HG03442 (cell line): ENCODE measurements around the gene STX3.
A peak's percentile ranks its signal among the peaks of the same experiment; 100 is the strongest.

Experiments used
- ATAC-seq: cut with Tn5 transposase; IDR thresholded peaks from one replicate; pipeline ENCODE4 v1.9.1; 2021; ENCODE audit warnings: mild to moderate bottlenecking, moderate library complexity; ENCODE audit not compliant: unreplicated experiment

Gene STX3

GRCh38 chr11:59754859-59755700 is at the start of gene STX3:
STX3 (plus strand) TSS chr11:59755376; CDS start chr11:59755606, 230 bp downstream.
- peak; percentile 72 for ATAC-seq

GRCh38 chr11:59706518-59707285 is 48.5 kb upstream of the STX3 start:
- no peak for ATAC-seq

GRCh38 chr11:59707371-59707770 is 47.8 kb upstream of the STX3 start:
- no peak for ATAC-seq

GRCh38 chr11:59708537-59708936 is 46.6 kb upstream of the STX3 start:
- no peak for ATAC-seq

GRCh38 chr11:59710136-59710847 is 44.9 kb upstream of the STX3 start:
- ATAC-seq = no peak

- no peak for ATAC-seq
Measured at GRCh38 chr11:59713745-59714144, 41.4 kb upstream of the STX3 start, which contains the start of gene OR10V1. OR10V1 (minus strand) TSS chr11:59713845; CDS start chr11:59713845, 0 bp downstream.

- ATAC-seq = no peak
Measured at GRCh38 chr11:59716051-59716450, 39.1 kb upstream of the STX3 start.

GRCh38 chr11:59719556-59719955 is 35.6 kb upstream of the STX3 start:
- no peak for ATAC-seq

- ATAC-seq = no peak
Measured at GRCh38 chr11:59724066-59724465, 31.1 kb upstream of the STX3 start.

GRCh38 chr11:59727426-59727825 is 27.8 kb upstream of the STX3 start:
- no peak for ATAC-seq

- no peak for ATAC-seq
Measured at GRCh38 chr11:59728154-59728553, 27.0 kb upstream of the STX3 start.

GRCh38 chr11:59728913-59729312 is 26.3 kb upstream of the STX3 start:
- no peak for ATAC-seq

- no peak for ATAC-seq
Measured at GRCh38 chr11:59729834-59730233, 25.3 kb upstream of the STX3 start.

- ATAC-seq = no peak
Measured at GRCh38 chr11:59730896-59731565, 24.1 kb upstream of the STX3 start.

- ATAC-seq = no peak
Measured at GRCh38 chr11:59746111-59746510, 9.1 kb upstream of the STX3 start.

GRCh38 chr11:59753650-59754493 is 1.3 kb upstream of the STX3 start:
- peak; percentile 69 for ATAC-seq

- peak; percentile 18 for ATAC-seq
Measured at GRCh38 chr11:59754494-59754858, 700 bp upstream of the STX3 start.

- ATAC-seq = peak; percentile 5
Measured at GRCh38 chr11:59755701-59756557, 753 bp downstream of the STX3 start.

GRCh38 chr11:59756558-59756840 is 1.3 kb downstream of the STX3 start:
- ATAC-seq = no peak
